ENCODE results near the gene SLC29A3.

DNA sequence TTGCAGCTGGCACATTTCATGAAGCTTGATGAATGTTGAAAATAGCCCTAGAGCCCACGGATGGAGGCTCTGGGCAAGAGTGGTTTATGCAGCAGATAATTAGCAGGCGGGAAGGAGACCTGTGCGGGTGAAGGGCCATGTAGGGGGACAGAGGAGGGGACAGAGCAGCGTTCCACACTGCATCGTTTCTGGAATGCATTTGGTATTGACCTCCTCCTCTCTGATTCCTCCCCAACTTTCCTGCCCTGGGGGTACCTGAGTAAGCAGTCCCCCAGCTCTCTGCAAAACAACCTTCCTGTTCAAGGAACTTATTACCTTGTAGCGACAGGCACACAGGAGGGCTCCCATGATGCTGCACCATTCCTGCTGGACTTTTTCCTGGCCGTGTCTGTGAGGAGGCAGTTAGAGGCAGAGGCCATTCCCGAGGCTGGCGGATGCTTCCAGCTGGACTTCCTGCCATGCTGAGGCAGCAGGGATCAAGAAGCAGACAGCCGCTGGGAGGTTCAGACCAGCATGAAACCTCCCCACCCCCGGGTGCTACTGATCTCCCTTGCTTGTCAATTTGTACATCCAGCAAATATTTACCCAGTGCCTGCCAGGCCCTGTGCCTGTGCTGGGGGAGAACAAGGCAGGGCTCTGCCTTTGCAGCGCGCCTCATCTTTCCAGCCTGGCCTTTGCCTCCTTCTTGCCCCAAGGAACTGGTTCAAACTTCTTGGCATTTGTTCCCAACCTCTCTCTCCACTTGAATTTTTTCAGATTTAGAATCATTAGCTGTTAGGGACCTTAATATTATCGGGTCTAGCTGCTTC lies 28.7 kb downstream of the SLC29A3 start:
- TF ChIP-seq CTCF (conservative IDR thresholded peaks at IDR 0.05 in 1 of 2, IDR thresholded peaks at IDR 0.05 in 1 of 2; ENCODE audit: low read depth in 1 of 2, low read length in 2 of 2) = no peak
- no peak for TF ChIP-seq EZH2 (IDR thresholded peaks at IDR 0.05; ENCODE audit: low read length, missing control alignments)
